Pancreas (tissue), 10 donors: ENCODE data around the gene MYH10. TPM values are rescaled to one million over a fixed set of nuclear protein-coding genes. Genes with fewer than 3 reads are reported as not detected.

Source experiments
- ATAC-seq, 4 donors: fragments of 200-7000 bp; cut with Tn5 transposase; one replicate each; pipeline versions ENCODE4 v1.8.0 to v1.9.1; 2020; ENCODE audit warnings: mild to moderate bottlenecking in 4 of 4, moderate library complexity in 4 of 4
- DNase-seq, 6 donors: peaks; one replicate each; pipeline ENCODE4 v3.0.0-alpha.2; 2020
- FAIRE-seq: peaks from 2 replicates; lab custom pipeline; 2012; peaks lifted over from hg19 to GRCh38; lab: Jason Lieb, UNC
- H3K27ac ChIP-seq, 4 donors: fragments of 200-600 bp; sonication (generic); 1 replicate in 3 of 4; 2 replicates in 1 of 4; pipeline versions ENCODE4 v1.5.0 to v1.8.0; 2020
- H3K27me3 ChIP-seq, 4 donors: fragments of 200-600 bp; one replicate each; pipeline ENCODE4 v1.8.0; 2021
- H3K36me3 ChIP-seq, 3 donors: fragments of 200-600 bp; sonication (generic) in 1 of 3; one replicate each; pipeline versions ENCODE4 v1.5.0 to v1.8.0; 2020 to 2021
- H3K4me1 ChIP-seq, 3 donors: fragments of 200-600 bp; one replicate each; pipeline ENCODE4 v1.8.0; 2021
- H3K4me3 ChIP-seq, 4 donors: fragments of 200-600 bp; sonication (generic) in 2 of 4; one replicate each; pipeline versions ENCODE4 v1.5.0 to v1.8.0; 2020 to 2021
- H3K9me3 ChIP-seq, 4 donors: fragments of 200-600 bp; one replicate each; pipeline ENCODE4 v1.8.0; 2021
- CTCF ChIP-seq, 4 donors: fragments of 200-600 bp; sonication (generic) in 3 of 4; IDR thresholded peaks; one replicate each; pipeline versions ENCODE4 v1.5.0 to v1.8.0; 2021; ENCODE audit warnings: antibody characterized with exemption in 4 of 4
- WGBS, 2 donors: extraction: QIAGEN DNeasy Blood & Tissue Kit; methylation state at CpG; one replicate each; pipeline ENCODE4 v1.1.7; 2013; 5-methylcytosine and 5-hydroxymethylcytosine counted together
- intact Hi-C, 3 donors: fragments of 100-400 bp; cut with DNase I; formaldehyde crosslinking; loops; one replicate each; pipeline versions ENCODE4 v1.11.1 to v1.14.2; 2022
- polyA plus RNA-seq, 2 donors: library from polyadenylated mRNA; stranded (reverse); fragments of 200-250 nt; gene quantifications; one replicate each; pipeline ENCODE4 v1.2.3, GENCODE V29; 2013
- total RNA-seq, 6 donors: library from RNA; stranded (reverse); fragmentation: NEBNext Ultra II Directional in 4 of 6; extraction: Animal tissue kit (Norgen Biotek cat#: 25700) in 4 of 6; gene quantifications; one replicate each; pipeline versions ENCODE4 v1.2.1 to v1.2.4, GENCODE V29; 2021 to 2023
- donor health status: healthy with polysubstance abuse.
- donor health status: DM: no; HTN: no; CAD: no; lungs with moderate emphysema.
- donor health status: DM: no; HTN: no; CAD: no.
- donor health status: control.
- donor health status: control.
- donor health status: Bipolar disorder and iron deficiency.
- donor health status: DM: yes; HTN: yes; CAD: no.
- donor health status: DM: no; HTN: no; CAD: no.
- donor health status: DM: no; HTN: no; CAD: no.
- donor health status: DM: yes; HTN: yes; CAD: no.

MYH10 gene
- total and polyA plus RNA-seq, 8 donors = 4.6 to 28.0 (median 11.3) TPM

DNA sequence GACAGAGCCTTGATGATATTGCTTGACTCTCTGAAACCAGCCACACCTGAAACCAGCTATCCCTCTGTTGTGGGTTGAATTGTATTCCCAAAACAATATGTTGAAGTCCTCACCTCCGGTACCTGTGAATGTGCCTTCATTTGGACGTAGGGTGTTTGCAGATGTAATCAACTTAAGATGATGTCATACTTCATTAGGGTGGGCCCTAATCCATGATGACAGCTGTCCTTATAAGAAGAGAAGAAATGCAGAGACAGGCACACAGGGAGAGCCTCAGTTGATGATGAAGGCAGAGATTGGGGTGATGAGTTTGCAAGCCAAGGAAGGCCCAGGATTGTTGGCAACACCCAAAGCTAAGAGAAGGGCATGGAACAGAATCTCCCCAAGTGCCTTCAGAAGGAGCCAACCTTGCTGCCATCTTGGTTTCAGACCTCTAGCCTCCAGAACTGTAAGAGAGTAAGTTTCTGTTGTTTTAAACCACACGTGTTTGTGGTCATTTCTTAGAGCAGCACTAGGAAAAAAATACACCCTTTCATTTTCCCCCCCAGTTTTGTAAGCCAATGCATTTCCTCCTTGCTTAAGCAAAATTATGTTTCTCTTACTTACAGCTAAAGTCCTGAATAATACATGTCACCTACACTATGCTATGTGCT lies 29.4 kb upstream of the MYH10 start:
- H3K27me3 ChIP-seq = no peaks in the 10 kb centered on the region
- no peak for FAIRE-seq
- H3K27ac ChIP-seq = no peak overlapping the region
- H3K4me3 ChIP-seq = no peak overlapping the region
- no peaks in the 10 kb centered on the region for H3K4me1 ChIP-seq
- TF ChIP-seq CTCF (IDR thresholded peaks at IDR 0.05) = no peak
- DNase-seq = no peak
- H3K9me3 ChIP-seq = no peaks in the 10 kb centered on the region
- 65 to 82% methylated on average over 3 of the region's 3 CpGs for WGBS, 2 donors
- ATAC-seq = no peak
- intact Hi-C loops = no loop called here
- no peaks in the 10 kb centered on the region for H3K36me3 ChIP-seq

GRCh38 chr17:8658810-8659209 lies 28.3 kb upstream of the MYH10 start:
- no peak for ATAC-seq
- no peak overlapping the region for H3K27ac ChIP-seq
- no peaks in the 10 kb centered on the region for H3K36me3 ChIP-seq
- DNase-seq = no peak
- 88 to 90% methylated on average over 6 of the region's 6 CpGs for WGBS, 2 donors
- no peak for FAIRE-seq
- no peaks in the 10 kb centered on the region for H3K9me3 ChIP-seq
- no peaks in the 10 kb centered on the region for H3K27me3 ChIP-seq
- intact Hi-C loops = no loop called here
- TF ChIP-seq CTCF (IDR thresholded peaks at IDR 0.05) = no peak
- no peak overlapping the region for H3K4me3 ChIP-seq
- H3K4me1 ChIP-seq = no peaks in the 10 kb centered on the region

- no peak for DNase-seq
- Histone ChIP-seq H3K27ac (no peak overlapping the region), H3K4me1 (no peaks in the 10 kb centered on the region), H3K4me3 (no peak overlapping the region), H3K27me3 (no peaks in the 10 kb centered on the region), H3K36me3 (no peaks in the 10 kb centered on the region), H3K9me3 (no peaks in the 10 kb centered on the region)
- FAIRE-seq = no peak
- intact Hi-C loops = no loop called here
- ATAC-seq = no peak
- no peak for TF ChIP-seq CTCF (IDR thresholded peaks at IDR 0.05)
- 82 to 93% methylated on average over 4 of the region's 4 CpGs for WGBS, 2 donors
Measured at GRCh38 chr17:8656693-8657092, 26.2 kb upstream of the MYH10 start.

DNA sequence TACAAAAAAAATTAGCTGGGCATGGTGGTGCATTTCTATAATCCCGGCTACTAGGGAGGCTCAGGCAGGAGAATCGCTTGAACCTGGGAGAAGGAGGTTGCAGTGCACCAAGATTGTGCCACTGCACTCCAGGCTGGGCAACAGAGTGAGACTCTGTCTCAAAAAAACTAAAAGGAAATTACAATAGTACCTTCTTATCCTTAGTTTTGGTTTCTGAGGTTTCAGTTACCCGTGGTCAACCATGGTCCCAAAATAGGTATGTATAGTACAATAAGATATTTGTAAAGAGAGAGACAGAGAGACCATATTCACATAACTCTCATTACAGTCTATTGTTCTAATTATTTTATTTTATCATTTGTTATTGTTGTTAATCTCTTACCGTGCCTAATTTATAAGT lies 24.3 kb upstream of the MYH10 start:
- DNase-seq (no peak), ATAC-seq (no peak), FAIRE-seq (no peak)
- H3K36me3 ChIP-seq = no peaks in the 10 kb centered on the region
- no peak overlapping the region for H3K27ac ChIP-seq
- no peak overlapping the region for H3K4me3 ChIP-seq
- no peaks in the 10 kb centered on the region for H3K9me3 ChIP-seq
- no peaks in the 10 kb centered on the region for H3K4me1 ChIP-seq
- intact Hi-C loops = no loop called here
- 76 to 80% methylated on average over 4 of the region's 4 CpGs for WGBS, 2 donors
- no peak for TF ChIP-seq CTCF (IDR thresholded peaks at IDR 0.05)
- no peaks in the 10 kb centered on the region for H3K27me3 ChIP-seq

GRCh38 chr17:8651013-8651412 lies 20.5 kb upstream of the MYH10 start:
- intact Hi-C loops = no loop called here
- Histone ChIP-seq H3K27ac (no peak overlapping the region), H3K36me3 (no peaks in the 10 kb centered on the region), H3K27me3 (no peaks in the 10 kb centered on the region), H3K9me3 (no peaks in the 10 kb centered on the region), H3K4me1 (no peaks in the 10 kb centered on the region), H3K4me3 (no peak overlapping the region)
- TF ChIP-seq CTCF (IDR thresholded peaks at IDR 0.05) = no peak
- ATAC-seq = no peak
- no peak for FAIRE-seq
- 33 to 47% methylated on average over 4 of the region's 4 CpGs for WGBS, 2 donors
- no peak for DNase-seq
